ENCODE measurements around the gene CMAS. TPM values are rescaled to one million over a fixed set of nuclear protein-coding genes. Genes with fewer than 3 reads are reported as not detected.

Gene CMAS
- polyA plus RNA-seq, 1 of the 3 experiments (the other 2 are of a cell fraction): 16.0 TPM

DNA sequence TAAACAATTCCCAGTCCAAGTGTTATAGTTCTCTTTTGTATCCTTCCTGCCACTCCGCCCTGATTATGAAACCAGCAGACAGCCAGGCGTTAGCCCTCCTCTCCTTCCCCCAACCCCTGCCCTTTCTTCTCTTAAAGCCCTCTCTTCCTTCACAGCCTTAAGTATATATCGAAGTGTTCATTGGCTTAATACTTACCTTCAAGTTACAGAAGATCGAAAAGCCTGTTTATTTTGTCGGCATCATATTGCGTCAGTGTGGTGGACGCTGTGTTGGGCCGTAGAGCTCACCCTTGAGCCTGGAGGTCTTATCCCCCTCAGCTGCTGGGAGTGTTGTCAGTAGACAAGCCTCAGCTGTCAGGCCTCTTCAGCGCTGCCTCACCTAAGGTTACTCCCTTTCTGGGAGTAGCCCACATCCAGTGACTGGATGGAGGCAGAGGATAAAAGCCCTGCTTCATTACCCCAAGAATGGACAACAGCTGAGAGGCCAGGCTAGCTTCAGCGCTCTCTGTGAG lies 36.2 kb downstream of the CMAS start:
- no peak overlapping the region for H3K9ac ChIP-seq
- peaks cover 6% of the 10 kb centered on the region; the same call in 1 of the 2 replicates for H3K27me3 ChIP-seq (ENCODE audit: insufficient read depth)
- no peaks in the 10 kb centered on the region for H3K9me3 ChIP-seq
- no peak overlapping the region for H3K27ac ChIP-seq (ENCODE audit: low read depth in 2 of 2, low read length in 1 of 2)
- H4K20me1 ChIP-seq (ENCODE audit: insufficient read depth): no peaks in the 10 kb centered on the region
- no peak overlapping the region for H3K4me3 ChIP-seq (ENCODE audit: low read depth in 2 of 2, low read length in 1 of 2)
- POLR2A ChIA-PET: no interaction called here
- CTCF ChIA-PET: interaction anchor here (0.8 to 2.8 kb wide), 9 partner anchors 13 to 462 kb away, joined by 3 to 13 read pairs (median 3); partner anchors contain the start of gene C2CD5
- H3K9me2 ChIP-seq: no peaks in the 10 kb centered on the region
- WGBS (ENCODE audit: low lambda C conversion rate): 69% methylated on average over 10 of the region's 10 CpGs
- no peak for DNase-seq
- H3K36me3 ChIP-seq (replicated peaks in 1 of 2; ENCODE audit: control insufficient read depth in 1 of 2, insufficient read depth in 2 of 2, low read length in 1 of 2): no peaks in the 10 kb centered on the region
- no peaks in the 10 kb centered on the region for H3K4me1 ChIP-seq (ENCODE audit: control insufficient read depth in 1 of 2, insufficient read depth in 2 of 2, low read depth in 1 of 2, low read length in 1 of 2)
- H3F3A ChIP-seq (replicated peaks; ENCODE audit: insufficient read depth): no peaks in the 10 kb centered on the region
- no peak for TF ChIP-seq NRF1 (IDR thresholded peaks at IDR 0.05; ENCODE audit: low read depth, low read length)
- no peak for TF ChIP-seq CHD2 (IDR thresholded peaks at IDR 0.05; ENCODE audit: low read length, partially characterized antibody)
- TF ChIP-seq FOXJ3 (CRISPR knock-in tag; IDR thresholded peaks at IDR 0.05): no peak
- TF ChIP-seq SIN3A (IDR thresholded peaks at IDR 0.05; ENCODE audit: borderline replicate concordance, low read depth, low read length): no peak
- no peak for TF ChIP-seq EP300 (IDR thresholded peaks at IDR 0.05; ENCODE audit: borderline replicate concordance in 1 of 2, low read depth in 1 of 2, low read length in 1 of 2)
- no peak for TF ChIP-seq MEF2A (IDR thresholded peaks at IDR 0.05; ENCODE audit: borderline replicate concordance, low read depth)
- no peaks in the 10 kb centered on the region for H3K79me2 ChIP-seq (ENCODE audit: insufficient read depth)
- no peak overlapping the region for H2AFZ ChIP-seq (ENCODE audit: low read depth)
- no peak overlapping the region for H3K4me2 ChIP-seq

DNA sequence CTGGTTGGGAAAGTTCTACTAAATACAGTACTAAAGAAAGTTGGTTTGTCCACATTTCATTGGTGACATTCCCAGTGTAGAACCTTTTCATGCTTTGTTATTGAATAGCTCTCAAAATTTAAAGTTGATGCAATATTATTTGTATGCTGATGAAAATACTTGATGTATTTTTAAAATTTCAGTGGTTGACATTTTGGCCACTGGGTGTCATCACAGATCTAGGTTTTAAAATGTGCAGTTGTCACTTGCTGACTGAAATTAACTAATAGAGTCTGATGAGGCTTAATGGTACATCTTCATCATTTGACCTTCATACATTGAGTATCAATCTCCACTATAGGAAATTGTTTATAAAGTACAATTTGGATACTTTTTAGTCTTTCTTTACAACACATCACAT lies 37.1 kb downstream of the CMAS start:
- no peak overlapping the region for H3K27ac ChIP-seq (ENCODE audit: low read depth in 2 of 2, low read length in 1 of 2)
- CTCF ChIA-PET: interaction anchor here (0.7 to 2.8 kb wide), 12 partner anchors 9 to 381 kb away, joined by 3 to 13 read pairs (median 3); no protein-coding TSS in a partner anchor

More for the DNA sequence above, 37.1 kb downstream of the CMAS start:
- H3K27me3 ChIP-seq (ENCODE audit: insufficient read depth): peaks cover 6% of the 10 kb centered on the region; the same call in 1 of the 2 replicates
- no peak for TF ChIP-seq ELF1 (IDR thresholded peaks at IDR 0.05)
- TF ChIP-seq, protein P1, sequence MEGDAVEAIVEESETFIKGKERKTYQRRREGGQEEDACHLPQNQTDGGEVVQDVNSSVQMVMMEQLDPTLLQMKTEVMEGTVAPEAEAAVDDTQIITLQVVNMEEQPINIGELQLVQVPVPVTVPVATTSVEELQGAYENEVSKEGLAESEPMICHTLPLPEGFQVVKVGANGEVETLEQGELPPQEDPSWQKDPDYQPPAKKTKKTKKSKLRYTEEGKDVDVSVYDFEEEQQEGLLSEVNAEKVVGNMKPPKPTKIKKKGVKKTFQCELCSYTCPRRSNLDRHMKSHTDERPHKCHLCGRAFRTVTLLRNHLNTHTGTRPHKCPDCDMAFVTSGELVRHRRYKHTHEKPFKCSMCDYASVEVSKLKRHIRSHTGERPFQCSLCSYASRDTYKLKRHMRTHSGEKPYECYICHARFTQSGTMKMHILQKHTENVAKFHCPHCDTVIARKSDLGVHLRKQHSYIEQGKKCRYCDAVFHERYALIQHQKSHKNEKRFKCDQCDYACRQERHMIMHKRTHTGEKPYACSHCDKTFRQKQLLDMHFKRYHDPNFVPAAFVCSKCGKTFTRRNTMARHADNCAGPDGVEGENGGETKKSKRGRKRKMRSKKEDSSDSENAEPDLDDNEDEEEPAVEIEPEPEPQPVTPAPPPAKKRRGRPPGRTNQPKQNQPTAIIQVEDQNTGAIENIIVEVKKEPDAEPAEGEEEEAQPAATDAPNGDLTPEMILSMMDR (IDR thresholded peaks at IDR 0.05): peak; percentile 59
- TF ChIP-seq RAD21 (IDR thresholded peaks at IDR 0.05; ENCODE audit: low read length): peak; percentile 68
- no peak for TF ChIP-seq GABPA (IDR thresholded peaks at IDR 0.05; ENCODE audit: low read depth)
- TF ChIP-seq, protein P2, sequence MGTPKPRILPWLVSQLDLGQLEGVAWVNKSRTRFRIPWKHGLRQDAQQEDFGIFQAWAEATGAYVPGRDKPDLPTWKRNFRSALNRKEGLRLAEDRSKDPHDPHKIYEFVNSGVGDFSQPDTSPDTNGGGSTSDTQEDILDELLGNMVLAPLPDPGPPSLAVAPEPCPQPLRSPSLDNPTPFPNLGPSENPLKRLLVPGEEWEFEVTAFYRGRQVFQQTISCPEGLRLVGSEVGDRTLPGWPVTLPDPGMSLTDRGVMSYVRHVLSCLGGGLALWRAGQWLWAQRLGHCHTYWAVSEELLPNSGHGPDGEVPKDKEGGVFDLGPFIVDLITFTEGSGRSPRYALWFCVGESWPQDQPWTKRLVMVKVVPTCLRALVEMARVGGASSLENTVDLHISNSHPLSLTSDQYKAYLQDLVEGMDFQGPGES (IDR thresholded peaks at IDR 0.05; ENCODE audit: low read depth, low read length): no peak
- TF ChIP-seq, protein P3, sequence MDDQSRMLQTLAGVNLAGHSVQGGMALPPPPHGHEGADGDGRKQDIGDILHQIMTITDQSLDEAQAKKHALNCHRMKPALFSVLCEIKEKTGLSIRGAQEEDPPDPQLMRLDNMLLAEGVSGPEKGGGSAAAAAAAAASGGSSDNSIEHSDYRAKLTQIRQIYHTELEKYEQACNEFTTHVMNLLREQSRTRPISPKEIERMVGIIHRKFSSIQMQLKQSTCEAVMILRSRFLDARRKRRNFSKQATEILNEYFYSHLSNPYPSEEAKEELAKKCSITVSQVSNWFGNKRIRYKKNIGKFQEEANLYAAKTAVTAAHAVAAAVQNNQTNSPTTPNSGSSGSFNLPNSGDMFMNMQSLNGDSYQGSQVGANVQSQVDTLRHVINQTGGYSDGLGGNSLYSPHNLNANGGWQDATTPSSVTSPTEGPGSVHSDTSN (IDR thresholded peaks at IDR 0.05): no peak
- no peak for TF ChIP-seq JUND (IDR thresholded peaks at IDR 0.05)
- no peak for TF ChIP-seq RFX5 (IDR thresholded peaks at IDR 0.05; ENCODE audit: low read length)
- peak; percentile 32 for TF ChIP-seq SMC3 (IDR thresholded peaks at IDR 0.05; ENCODE audit: low read depth, low read length)
- TF ChIP-seq FOXJ3 (CRISPR knock-in tag; IDR thresholded peaks at IDR 0.05): no peak
- H3K9ac ChIP-seq: no peak overlapping the region
- no peak overlapping the region for H3K4me2 ChIP-seq
- no peak overlapping the region for H3K4me3 ChIP-seq (ENCODE audit: low read depth in 2 of 2, low read length in 1 of 2)
- H3K9me3 ChIP-seq: no peaks in the 10 kb centered on the region
- no peaks in the 10 kb centered on the region for H3K4me1 ChIP-seq (ENCODE audit: control insufficient read depth in 1 of 2, insufficient read depth in 2 of 2, low read depth in 1 of 2, low read length in 1 of 2)
- POLR2A ChIA-PET: no interaction called here
- no peaks in the 10 kb centered on the region for H3F3A ChIP-seq (replicated peaks; ENCODE audit: insufficient read depth)
- no peaks in the 10 kb centered on the region for H3K9me2 ChIP-seq
- no peaks in the 10 kb centered on the region for H3K79me2 ChIP-seq (ENCODE audit: insufficient read depth)
- DNase-seq: no peak
- H2AFZ ChIP-seq (ENCODE audit: low read depth): no peak overlapping the region
- H3K36me3 ChIP-seq (replicated peaks in 1 of 2; ENCODE audit: control insufficient read depth in 1 of 2, insufficient read depth in 2 of 2, low read length in 1 of 2): no peaks in the 10 kb centered on the region
- no peaks in the 10 kb centered on the region for H4K20me1 ChIP-seq (ENCODE audit: insufficient read depth)

Data from SK-N-SH (cell line).